Hepatic stellate cell (primary cell): ENCODE measurements around the gene MAP2K1.
A peak's percentile ranks its signal among the peaks of the same experiment; 100 is the strongest.

Experiments
- DNase-seq: peaks from one replicate; pipeline ENCODE4 v3.0.0; 2011; ENCODE audit warnings: low spot score

MAP2K1 gene

GRCh38 chr15:66504563-66505429 is 118.1 kb downstream of the MAP2K1 start, which contains the start of the genes RPL4 and ZWILCH:
RPL4 (minus strand) TSS chr15:66504855; CDS start chr15:66504790, 65 bp downstream.
ZWILCH (plus strand) TSS chr15:66505326; CDS start chr15:66505339, 13 bp downstream.
- peak; percentile 78 for DNase-seq

DNA sequence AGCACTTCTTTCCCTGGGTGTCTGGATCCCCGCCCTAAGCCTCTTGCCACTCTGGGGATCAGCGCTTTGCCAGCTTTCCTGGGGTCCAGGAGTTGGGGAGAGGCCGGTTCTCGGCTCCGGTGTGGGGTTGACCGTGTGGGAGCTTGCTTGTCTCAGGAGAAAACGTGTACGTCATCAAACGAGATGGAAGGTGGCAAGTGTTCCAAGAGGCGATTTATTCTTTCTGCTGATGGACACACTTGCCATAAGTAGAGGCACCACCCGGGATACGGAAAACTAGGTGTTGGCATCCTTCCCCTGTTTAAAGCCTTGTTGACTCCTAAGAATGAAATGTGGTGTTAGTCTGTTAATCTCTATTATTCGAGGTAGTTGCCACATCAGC is 118.7 kb downstream of the MAP2K1 start:
- no peak for DNase-seq

DNA sequence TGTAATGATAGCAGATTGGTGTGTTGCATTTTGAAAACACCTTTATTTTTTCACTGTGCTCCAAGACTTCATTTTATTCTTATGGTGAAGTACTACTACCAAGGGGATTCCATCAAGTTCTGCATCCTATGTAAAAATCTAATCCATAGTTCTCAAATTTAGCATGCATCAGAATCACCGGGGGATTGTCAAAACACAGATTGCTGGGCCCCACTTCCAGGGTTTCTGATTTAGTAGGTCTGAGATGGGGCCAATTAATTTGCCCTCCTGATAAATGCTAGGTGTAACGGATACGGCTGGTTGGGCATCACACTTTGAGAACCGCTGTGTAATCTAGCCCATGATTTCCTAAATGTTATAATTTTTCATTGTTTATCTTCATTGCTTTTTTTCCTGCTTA is 119.1 kb downstream of the MAP2K1 start:
- no peak for DNase-seq

GRCh38 chr15:66508293-66508883 is 121.7 kb downstream of the MAP2K1 start:
- DNase-seq: no peak

GRCh38 chr15:66514586-66514985 is 127.9 kb downstream of the MAP2K1 start:
- DNase-seq: no peak

DNA sequence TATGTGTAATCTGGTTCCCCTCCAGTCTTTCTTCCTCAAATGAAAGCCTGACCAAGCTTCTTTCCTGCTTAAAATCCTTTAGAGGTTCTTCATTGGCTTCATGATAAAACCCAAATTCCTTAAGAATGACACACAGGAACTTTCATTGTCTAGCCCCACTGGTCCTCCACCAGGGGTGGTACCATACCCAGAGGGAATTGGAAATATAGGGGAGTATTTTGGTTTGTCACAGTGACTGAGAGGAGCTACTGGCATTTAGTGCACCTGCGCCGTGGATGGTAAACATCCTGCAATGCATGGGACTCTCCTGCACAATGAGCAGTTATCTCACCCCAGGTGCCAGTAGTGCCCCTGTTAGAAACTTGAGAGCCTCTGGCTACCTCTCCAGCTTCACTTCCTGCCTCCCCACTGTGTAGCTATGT is 129.2 kb downstream of the MAP2K1 start:
- peak; percentile 8 for DNase-seq

- no peak for DNase-seq
Observed at GRCh38 chr15:66523926-66524325, 137.2 kb downstream of the MAP2K1 start.

DNA sequence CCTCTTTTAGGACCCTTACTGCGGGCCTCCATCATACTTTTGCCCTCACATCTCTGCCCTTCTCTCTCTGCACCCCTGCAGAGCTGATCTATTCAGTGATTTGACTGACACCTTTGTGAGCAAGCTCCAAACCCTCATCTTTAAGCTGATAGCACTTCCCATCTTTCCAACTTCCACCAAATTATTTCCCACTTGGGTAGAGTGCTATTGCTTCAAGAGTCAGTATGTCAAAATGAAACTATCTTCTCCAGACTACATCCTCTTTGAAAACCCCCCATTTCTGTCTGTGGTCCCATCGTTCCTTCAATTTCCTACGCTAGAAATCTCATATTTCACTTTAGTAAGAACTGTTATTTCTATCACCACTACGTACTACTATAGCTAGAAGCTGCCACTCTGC is 138.1 kb downstream of the MAP2K1 start:
- DNase-seq: no peak

DNA sequence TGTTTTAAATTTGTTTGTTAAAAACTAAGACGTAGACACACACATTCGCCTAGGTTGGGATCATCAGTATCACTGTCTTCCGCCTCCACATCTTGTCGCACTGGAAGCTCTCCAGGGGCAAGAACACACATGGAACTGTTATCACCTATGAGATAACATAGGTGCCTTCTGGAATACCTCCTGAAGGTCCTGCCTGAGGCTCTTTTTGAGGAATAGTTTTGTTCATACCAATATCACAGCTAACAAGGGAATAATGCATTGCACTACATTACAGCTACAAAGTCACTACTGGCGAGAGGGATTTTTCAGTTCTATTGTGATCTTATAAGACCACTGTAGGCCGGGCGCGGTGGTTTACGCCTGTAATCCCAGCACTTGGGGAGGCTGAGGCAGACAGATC is 148.3 kb downstream of the MAP2K1 start:
- DNase-seq: no peak
